Esophagus muscularis mucosa (tissue), 3 donors: ENCODE data around the gene MRE11.

Experiments
- POLR2A ChIP-seq: fragments of 450-650 bp; IDR thresholded peaks from one replicate; pipeline ENCODE4 v1.6.1; 2017; ENCODE audit warnings: antibody characterized with exemption, moderate library complexity, mild to moderate bottlenecking, low read depth
- POLR2AphosphoS5 ChIP-seq, 2 donors: sonication (generic); formaldehyde crosslinking; IDR thresholded peaks; one replicate each; pipeline ENCODE4 v1.6.1; 2017; ENCODE audit warnings: antibody characterized with exemption in 2 of 2
- TF ChIP-seq, protein P1 (sequence below), 3 experiments: fragments of 200-600 bp in 2 of 3; fragments of 450-650 bp in 1 of 3; sonication (generic) in 2 of 3; IDR thresholded peaks; one replicate each; pipeline ENCODE4 v1.5.1; 2017 to 2019; ENCODE audit warnings: antibody characterized with exemption in 3 of 3, mild to moderate bottlenecking in 2 of 3, moderate library complexity in 1 of 3

DNA sequence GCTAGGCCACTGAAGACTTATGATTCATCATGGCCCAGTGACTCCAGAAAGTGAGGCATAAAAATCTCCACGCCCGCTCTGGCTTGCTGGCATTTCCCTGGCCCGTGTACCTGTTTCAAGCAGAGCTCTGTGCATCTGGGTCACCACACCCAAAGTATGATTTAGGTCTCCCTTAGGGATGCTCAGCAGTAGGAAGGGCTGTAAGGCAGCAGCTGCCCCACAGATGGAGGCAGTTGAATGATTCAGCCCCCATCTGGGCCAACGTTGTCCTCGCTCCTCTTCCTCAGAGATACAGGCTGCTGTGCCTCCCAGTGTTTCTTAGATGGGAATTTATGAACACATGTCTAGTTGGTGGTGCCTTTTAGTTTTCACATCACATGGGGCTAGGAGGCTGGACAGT lies 114.0 kb downstream of the MRE11 start:
- TF ChIP-seq POLR2A (no peak), POLR2AphosphoS5 (IDR thresholded peaks at IDR 0.05) (no peak)
- TF ChIP-seq, protein P1, sequence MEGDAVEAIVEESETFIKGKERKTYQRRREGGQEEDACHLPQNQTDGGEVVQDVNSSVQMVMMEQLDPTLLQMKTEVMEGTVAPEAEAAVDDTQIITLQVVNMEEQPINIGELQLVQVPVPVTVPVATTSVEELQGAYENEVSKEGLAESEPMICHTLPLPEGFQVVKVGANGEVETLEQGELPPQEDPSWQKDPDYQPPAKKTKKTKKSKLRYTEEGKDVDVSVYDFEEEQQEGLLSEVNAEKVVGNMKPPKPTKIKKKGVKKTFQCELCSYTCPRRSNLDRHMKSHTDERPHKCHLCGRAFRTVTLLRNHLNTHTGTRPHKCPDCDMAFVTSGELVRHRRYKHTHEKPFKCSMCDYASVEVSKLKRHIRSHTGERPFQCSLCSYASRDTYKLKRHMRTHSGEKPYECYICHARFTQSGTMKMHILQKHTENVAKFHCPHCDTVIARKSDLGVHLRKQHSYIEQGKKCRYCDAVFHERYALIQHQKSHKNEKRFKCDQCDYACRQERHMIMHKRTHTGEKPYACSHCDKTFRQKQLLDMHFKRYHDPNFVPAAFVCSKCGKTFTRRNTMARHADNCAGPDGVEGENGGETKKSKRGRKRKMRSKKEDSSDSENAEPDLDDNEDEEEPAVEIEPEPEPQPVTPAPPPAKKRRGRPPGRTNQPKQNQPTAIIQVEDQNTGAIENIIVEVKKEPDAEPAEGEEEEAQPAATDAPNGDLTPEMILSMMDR (IDR thresholded peaks at IDR 0.05), result no peak
